Activated naive CD8-positive, alpha-beta T cell treated with anti-CD3 and anti-CD28 coated beads, Interleukin-2, amount 10 ng/mL, durations not matched to agents 7 days and 5 days (primary cell): ENCODE measurements around the gene FSTL4. TPM values are rescaled to one million over a fixed set of nuclear protein-coding genes. Genes with fewer than 3 reads are reported as not detected.

Experiments used
- ATAC-seq: fragments of 150-1000 bp; cut with Tn5 transposase; one replicate; pipeline ENCODE4 v1.10.0; 2021; ENCODE audit warnings: low read depth, moderate library complexity
- POLR2A ChIA-PET: fragments of 350-600 bp; sonication (Branson Sonifier 250); formaldehyde crosslinking; loops from one replicate; lab custom pipeline; 2021; ENCODE audit warnings: antibody characterized with exemption; lab: Charles Lee
- DNase-seq: peaks from one replicate; pipeline ENCODE4 v3.0.0; 2021
- H3K27ac Mint-ChIP-seq: one replicate; pipeline ENCODE4 v1.8.0; 2022; ENCODE audit warnings: mild to moderate bottlenecking, mixed read lengths
- H3K27me3 Mint-ChIP-seq: one replicate; pipeline ENCODE4 v1.8.0; 2022; ENCODE audit warnings: mild to moderate bottlenecking, moderate library complexity, mixed read lengths
- H3K36me3 Mint-ChIP-seq: one replicate; pipeline ENCODE4 v1.8.0; 2021; ENCODE audit warnings: mild to moderate bottlenecking, mixed read lengths
- H3K4me1 Mint-ChIP-seq: one replicate; pipeline ENCODE4 v1.8.0; 2021; ENCODE audit warnings: mixed read lengths
- H3K4me3 Mint-ChIP-seq: one replicate; pipeline ENCODE4 v1.8.0; 2022; ENCODE audit warnings: mild to moderate bottlenecking, moderate library complexity, mixed read lengths
- H3K9me3 Mint-ChIP-seq: one replicate; pipeline ENCODE4 v1.8.0; 2021; ENCODE audit warnings: mixed read lengths
- total RNA-seq, 2 experiments: library from RNA; stranded (reverse); gene quantifications; one replicate each; pipeline ENCODE4 v1.2.3, GENCODE V29; 2021

The FSTL4 gene
- total RNA-seq, 2 experiments from 2014 or later, result 0.26 to 0.83 TPM

DNA sequence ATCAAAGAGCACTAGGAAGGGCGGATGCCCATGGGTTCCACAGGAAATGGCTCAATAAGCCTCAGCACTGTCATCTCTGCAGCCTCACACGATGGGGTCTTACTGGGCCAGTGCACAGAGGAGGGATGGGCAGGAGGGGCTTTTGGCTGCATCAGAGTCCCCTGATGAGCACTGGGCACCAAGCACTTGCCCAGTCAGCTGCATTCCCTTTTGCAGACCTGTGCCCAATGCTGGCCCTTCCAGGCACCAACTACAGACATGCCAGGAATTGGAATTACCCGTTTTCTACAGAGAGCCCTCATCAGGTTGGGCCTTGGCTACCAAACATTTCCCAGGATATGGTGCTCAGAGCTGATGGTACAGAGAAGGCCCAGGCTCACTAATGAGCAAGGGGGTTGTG lies 378.1 kb downstream of the FSTL4 start:
- POLR2A ChIA-PET, result no interaction called here
- H3K4me3 Mint-ChIP-seq, result no peak overlapping the region
- DNase-seq (no peak), ATAC-seq (no peak)
- no peak overlapping the region for H3K27ac Mint-ChIP-seq
- no peaks in the 10 kb centered on the region for H3K4me1 Mint-ChIP-seq
- H3K36me3 Mint-ChIP-seq, result no peaks in the 10 kb centered on the region
- no peaks in the 10 kb centered on the region for H3K9me3 Mint-ChIP-seq
- peaks cover 2% of the 10 kb centered on the region for H3K27me3 Mint-ChIP-seq

- no peak for DNase-seq
These were observed 378.7 kb downstream of the FSTL4 start for GRCh38 chr5:133233616-133234015.

DNA sequence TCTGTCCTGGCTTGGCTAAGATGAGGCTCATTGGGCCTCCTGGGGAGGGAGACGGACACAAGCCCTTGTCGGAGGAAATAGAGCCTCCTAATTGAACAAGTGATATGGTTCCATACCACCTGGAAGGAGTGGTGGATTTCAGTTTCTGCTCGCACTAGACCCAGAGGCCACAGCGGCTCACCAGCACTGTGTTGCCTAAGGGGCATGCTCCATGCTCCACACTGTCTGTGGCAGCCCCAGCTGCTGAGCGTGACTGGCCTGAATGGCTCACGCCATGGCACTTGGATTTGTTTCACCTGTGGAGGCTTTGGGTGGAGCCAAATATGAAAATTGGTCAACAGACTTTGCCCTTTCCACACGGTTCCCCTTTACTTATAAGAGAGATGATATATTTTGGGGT lies 379.4 kb downstream of the FSTL4 start:
- H3K4me3 Mint-ChIP-seq, result no peak overlapping the region
- ATAC-seq, result no peak
- H3K27ac Mint-ChIP-seq, result no peak overlapping the region
- H3K4me1 Mint-ChIP-seq, result no peaks in the 10 kb centered on the region
- H3K27me3 Mint-ChIP-seq, result peaks cover 2% of the 10 kb centered on the region
- no peaks in the 10 kb centered on the region for H3K9me3 Mint-ChIP-seq
- POLR2A ChIA-PET, result no interaction called here
- no peaks in the 10 kb centered on the region for H3K36me3 Mint-ChIP-seq
- DNase-seq, result no peak

More at GRCh38 chr5:133233616-133234015, 378.7 kb downstream of the FSTL4 start:
- Mint-ChIP-seq H3K36me3 (no peaks in the 10 kb centered on the region), H3K27ac (no peak overlapping the region), H3K4me3 (no peak overlapping the region), H3K4me1 (no peaks in the 10 kb centered on the region), H3K27me3 (peaks cover 2% of the 10 kb centered on the region), H3K9me3 (no peaks in the 10 kb centered on the region)
- no peak for ATAC-seq
- POLR2A ChIA-PET, result no interaction called here

DNA sequence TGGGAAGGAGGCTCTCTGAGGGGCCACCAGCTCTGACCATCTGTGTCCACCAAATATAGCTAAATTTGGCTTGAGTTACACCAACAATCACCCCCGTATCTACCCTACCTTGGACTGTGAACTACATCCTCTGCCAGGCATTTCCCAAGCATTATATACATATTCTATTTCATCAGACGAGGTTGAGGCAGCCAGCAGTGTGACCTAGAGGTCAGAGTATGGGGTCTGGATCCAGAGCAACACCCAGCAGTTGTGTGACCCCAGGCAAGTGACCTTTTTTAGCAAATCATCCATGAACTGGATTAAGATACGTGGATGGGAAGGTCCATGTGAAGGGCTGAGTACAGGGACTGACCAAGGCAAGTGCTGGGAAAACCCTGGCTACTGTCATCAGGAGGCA lies 379.9 kb downstream of the FSTL4 start:
- H3K4me3 Mint-ChIP-seq, result no peak overlapping the region
- DNase-seq (no peak), ATAC-seq (no peak)
- H3K4me1 Mint-ChIP-seq, result no peaks in the 10 kb centered on the region
- H3K27ac Mint-ChIP-seq, result no peak overlapping the region
- no peaks in the 10 kb centered on the region for H3K36me3 Mint-ChIP-seq
- peaks cover 4% of the 10 kb centered on the region for H3K27me3 Mint-ChIP-seq
- POLR2A ChIA-PET, result no interaction called here
- no peaks in the 10 kb centered on the region for H3K9me3 Mint-ChIP-seq

GRCh38 chr5:133232011-133232410 lies 380.3 kb downstream of the FSTL4 start:
- Mint-ChIP-seq H3K27ac (no peak overlapping the region), H3K4me1 (no peaks in the 10 kb centered on the region), H3K4me3 (no peak overlapping the region), H3K36me3 (no peaks in the 10 kb centered on the region), H3K9me3 (no peaks in the 10 kb centered on the region), H3K27me3 (peaks cover 7% of the 10 kb centered on the region)
- DNase-seq (no peak), ATAC-seq (no peak)
- POLR2A ChIA-PET, result no interaction called here

GRCh38 chr5:133230823-133231578 lies 381.3 kb downstream of the FSTL4 start:
- DNase-seq (no peak), ATAC-seq (no peak)
- Mint-ChIP-seq H3K4me3 (no peak overlapping the region), H3K4me1 (no peaks in the 10 kb centered on the region), H3K9me3 (no peaks in the 10 kb centered on the region), H3K36me3 (no peaks in the 10 kb centered on the region), H3K27ac (no peak overlapping the region), H3K27me3 (peaks cover 8% of the 10 kb centered on the region)
- POLR2A ChIA-PET, result interaction anchor here (0.7 kb wide), 1 partner anchor 180 kb away, joined by 3 read pairs; no protein-coding TSS in a partner anchor

DNA sequence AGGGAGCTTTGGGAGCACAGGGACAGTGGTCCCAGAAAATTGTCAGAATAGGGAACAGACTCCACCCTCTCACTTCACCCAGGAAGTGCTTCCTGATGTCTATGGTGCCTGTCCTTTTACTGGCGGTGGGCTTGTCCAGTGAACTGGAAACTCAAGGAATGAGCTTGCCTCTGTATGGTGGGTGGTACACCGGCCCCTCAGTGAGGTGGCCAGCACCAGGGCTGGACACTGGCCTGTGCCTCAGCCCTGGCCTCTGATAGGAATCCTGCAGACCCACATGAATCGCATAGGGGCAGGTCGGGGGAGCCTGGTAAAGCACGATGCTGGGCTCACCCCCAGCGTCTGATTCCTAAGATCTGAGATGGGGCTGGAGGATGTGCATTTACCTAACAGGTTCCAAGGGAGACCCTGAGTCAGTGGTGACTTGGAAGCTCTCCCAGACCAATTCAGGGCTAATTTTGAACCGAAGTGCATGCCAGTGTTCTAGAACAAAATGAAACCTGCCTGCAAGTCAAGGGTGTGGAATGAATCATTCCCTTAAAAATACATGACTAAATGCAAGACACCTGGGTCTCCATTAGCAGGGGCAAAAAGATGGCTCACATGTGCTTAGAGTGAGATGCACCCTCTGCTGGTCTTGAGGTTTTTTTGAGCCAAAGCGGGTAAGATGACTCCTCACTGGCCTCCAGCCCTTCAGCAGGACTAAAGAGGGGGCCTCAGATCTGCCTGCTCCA lies 382.2 kb downstream of the FSTL4 start:
- H3K36me3 Mint-ChIP-seq, result no peaks in the 10 kb centered on the region
- no peaks in the 10 kb centered on the region for H3K9me3 Mint-ChIP-seq
- H3K27ac Mint-ChIP-seq, result no peak overlapping the region
- ATAC-seq (no peak), DNase-seq (no peak)
- POLR2A ChIA-PET, result no interaction called here
- H3K4me1 Mint-ChIP-seq, result no peaks in the 10 kb centered on the region
- H3K27me3 Mint-ChIP-seq, result peaks cover 8% of the 10 kb centered on the region
- no peak overlapping the region for H3K4me3 Mint-ChIP-seq

DNA sequence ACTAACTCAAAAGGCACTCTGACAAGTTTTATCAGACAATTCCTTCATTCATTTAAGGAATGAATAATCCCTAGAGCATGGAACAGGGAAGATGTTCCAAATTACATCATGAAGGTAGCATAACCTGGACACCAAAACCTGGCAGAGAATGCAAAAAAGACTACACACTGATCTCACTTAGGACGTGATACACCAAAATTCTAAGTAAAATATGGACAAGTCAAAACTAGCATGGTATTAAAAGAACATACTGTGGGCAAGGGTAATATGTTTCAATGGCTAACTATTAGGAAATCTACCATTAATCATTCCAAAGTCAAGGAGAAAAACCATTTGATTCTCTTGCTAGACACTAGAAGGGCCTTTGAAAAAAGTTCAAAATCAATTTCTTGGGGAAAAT lies 384.0 kb downstream of the FSTL4 start:
- ATAC-seq, result no peak
- no peak overlapping the region for H3K4me3 Mint-ChIP-seq
- no peaks in the 10 kb centered on the region for H3K4me1 Mint-ChIP-seq
- POLR2A ChIA-PET, result no interaction called here
- H3K27ac Mint-ChIP-seq, result no peak overlapping the region
- no peaks in the 10 kb centered on the region for H3K9me3 Mint-ChIP-seq
- peaks cover 8% of the 10 kb centered on the region for H3K27me3 Mint-ChIP-seq
- H3K36me3 Mint-ChIP-seq, result no peaks in the 10 kb centered on the region
- no peak for DNase-seq

GRCh38 chr5:133227897-133228296 lies 384.4 kb downstream of the FSTL4 start:
- no peak overlapping the region for H3K27ac Mint-ChIP-seq
- H3K9me3 Mint-ChIP-seq, result no peaks in the 10 kb centered on the region
- no peaks in the 10 kb centered on the region for H3K36me3 Mint-ChIP-seq
- no peak overlapping the region for H3K4me3 Mint-ChIP-seq
- peaks cover 8% of the 10 kb centered on the region for H3K27me3 Mint-ChIP-seq
- no peak for DNase-seq
- no peak for ATAC-seq
- no peaks in the 10 kb centered on the region for H3K4me1 Mint-ChIP-seq
- POLR2A ChIA-PET, result no interaction called here

GRCh38 chr5:133227082-133227481 lies 385.3 kb downstream of the FSTL4 start:
- H3K36me3 Mint-ChIP-seq, result no peaks in the 10 kb centered on the region
- H3K9me3 Mint-ChIP-seq, result no peaks in the 10 kb centered on the region
- H3K4me3 Mint-ChIP-seq, result no peak overlapping the region
- H3K4me1 Mint-ChIP-seq, result no peaks in the 10 kb centered on the region
- ATAC-seq (no peak), DNase-seq (no peak)
- H3K27ac Mint-ChIP-seq, result no peak overlapping the region
- POLR2A ChIA-PET, result no interaction called here
- peaks cover 8% of the 10 kb centered on the region for H3K27me3 Mint-ChIP-seq

DNA sequence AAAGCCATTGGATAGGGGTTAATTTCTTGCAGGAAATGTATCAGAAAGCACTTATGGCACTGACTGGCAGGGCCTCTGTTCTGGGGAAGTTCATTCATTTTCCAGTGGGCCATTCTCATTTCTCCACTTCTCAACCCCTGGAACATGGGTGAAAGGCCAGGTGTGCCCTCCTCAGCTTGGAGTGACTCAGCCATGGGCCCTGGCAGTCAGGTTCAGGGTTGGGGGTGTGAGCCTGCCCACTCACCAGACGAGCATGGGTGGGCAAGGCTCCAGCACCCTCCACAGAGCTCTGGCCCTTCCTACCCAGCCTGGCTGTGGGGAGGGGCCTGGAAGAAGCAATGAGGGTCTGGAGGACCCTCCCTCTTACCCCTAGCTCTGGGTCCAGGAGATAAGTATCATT lies 386.2 kb downstream of the FSTL4 start:
- Mint-ChIP-seq H3K27me3 (peaks cover 8% of the 10 kb centered on the region), H3K9me3 (no peaks in the 10 kb centered on the region), H3K36me3 (no peaks in the 10 kb centered on the region), H3K4me3 (no peak overlapping the region), H3K27ac (no peak overlapping the region), H3K4me1 (no peaks in the 10 kb centered on the region)
- no peak for DNase-seq
- POLR2A ChIA-PET, result no interaction called here
- ATAC-seq, result no peak

DNA sequence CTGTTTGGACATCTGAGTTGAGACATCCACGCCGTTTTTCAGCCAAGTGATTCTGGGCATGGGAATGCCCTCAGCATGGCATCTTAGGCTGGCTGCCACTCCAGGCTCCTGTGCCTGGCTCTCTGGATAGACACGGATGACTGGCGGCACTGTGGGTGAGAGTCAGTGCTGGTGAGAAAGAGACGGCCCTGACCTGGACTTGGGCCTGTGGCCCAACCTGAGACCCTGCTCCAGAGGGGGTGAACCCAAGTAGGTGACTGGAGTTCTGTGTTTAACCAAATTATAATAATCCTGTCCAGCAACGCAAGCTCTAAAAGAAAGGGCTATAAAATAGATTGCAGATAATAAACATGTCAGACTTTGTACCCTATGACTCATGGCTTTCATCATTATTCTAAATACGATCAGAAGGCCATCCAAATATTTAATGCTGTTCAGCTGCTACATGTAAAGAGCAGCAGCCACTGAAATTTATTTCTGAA lies 386.6 kb downstream of the FSTL4 start:
- DNase-seq (no peak), ATAC-seq (no peak)
- no peaks in the 10 kb centered on the region for H3K36me3 Mint-ChIP-seq
- H3K4me3 Mint-ChIP-seq, result no peak overlapping the region
- H3K27me3 Mint-ChIP-seq, result peaks cover 8% of the 10 kb centered on the region
- no peaks in the 10 kb centered on the region for H3K9me3 Mint-ChIP-seq
- no peaks in the 10 kb centered on the region for H3K4me1 Mint-ChIP-seq
- no peak overlapping the region for H3K27ac Mint-ChIP-seq
- POLR2A ChIA-PET, result no interaction called here

DNA sequence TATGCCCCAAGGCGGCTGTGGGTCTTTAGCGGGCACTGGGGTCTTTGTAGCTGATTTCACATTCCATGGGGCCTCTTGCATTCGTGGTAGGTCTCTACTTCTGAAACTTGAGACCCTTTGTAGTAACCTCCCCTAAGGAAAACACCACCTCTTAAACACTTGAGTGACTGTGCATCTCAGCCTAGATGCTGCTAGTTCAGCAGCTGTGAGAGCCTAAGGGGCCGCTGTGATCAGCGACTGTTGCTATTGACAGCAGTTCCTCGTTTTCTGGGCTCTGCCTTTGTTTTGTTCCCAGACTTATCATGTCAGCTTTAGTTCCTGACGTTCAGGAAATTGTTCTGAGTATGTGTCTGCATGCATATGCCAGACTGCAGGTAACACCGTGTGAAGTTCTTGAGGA lies 389.4 kb downstream of the FSTL4 start:
- no peak for ATAC-seq
- DNase-seq, result no peak
- Mint-ChIP-seq H3K36me3 (no peaks in the 10 kb centered on the region), H3K4me3 (no peak overlapping the region), H3K27me3 (peaks cover 8% of the 10 kb centered on the region), H3K27ac (no peak overlapping the region), H3K9me3 (no peaks in the 10 kb centered on the region), H3K4me1 (no peaks in the 10 kb centered on the region)
- POLR2A ChIA-PET, result no interaction called here

DNA sequence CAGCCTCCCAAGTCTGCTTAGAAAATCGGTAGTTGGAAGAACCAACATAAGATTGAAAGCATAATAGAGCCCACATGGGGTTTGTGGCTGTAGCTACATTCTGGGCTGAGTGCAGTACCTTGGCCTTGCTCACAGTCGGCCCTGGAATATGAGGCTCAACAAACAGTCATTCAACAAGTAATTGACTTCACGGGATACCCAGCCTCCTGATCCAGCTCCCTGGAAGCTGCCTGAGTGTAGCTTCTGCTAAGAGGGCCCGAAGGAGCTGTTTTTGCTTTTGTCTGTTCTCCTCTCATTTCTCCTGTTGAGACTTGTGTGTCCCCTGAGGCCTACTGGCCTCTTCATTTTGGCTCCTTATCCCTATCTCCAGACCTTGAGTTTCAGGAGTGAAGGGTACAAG lies 389.8 kb downstream of the FSTL4 start:
- Mint-ChIP-seq H3K27ac (no peak overlapping the region), H3K36me3 (no peaks in the 10 kb centered on the region)
- POLR2A ChIA-PET, result no interaction called here

More for the DNA sequence above, 389.8 kb downstream of the FSTL4 start:
- DNase-seq (no peak), ATAC-seq (no peak)
- Mint-ChIP-seq H3K27me3 (peaks cover 6% of the 10 kb centered on the region), H3K9me3 (no peaks in the 10 kb centered on the region), H3K4me1 (no peaks in the 10 kb centered on the region), H3K4me3 (no peak overlapping the region)
